Kidney (tissue), 14 donors: ENCODE measurements around the gene GRIK1. TPM values are rescaled to one million over a fixed set of nuclear protein-coding genes. Genes with fewer than 3 reads are reported as not detected.
A peak's percentile ranks its signal among the peaks of the same experiment; 100 is the strongest.

Source experiments
- DNase-seq, 5 donors: peaks; one replicate each; pipeline ENCODE4 v3.0.0-alpha.2; 2013 to 2020
- FAIRE-seq: peaks from 2 replicates; lab custom pipeline; 2012; peaks lifted over from hg19 to GRCh38; lab: Jason Lieb, UNC
- H3K27ac ChIP-seq, 2 donors: one replicate each; pipeline ENCODE4 v1.7.0; 2013; ENCODE audit warnings: low read depth in 2 of 2, low read length in 2 of 2, inconsistent platforms in 1 of 2
- H3K27me3 ChIP-seq: one replicate; pipeline ENCODE4 v1.7.1; 2013; ENCODE audit warnings: low read length, inconsistent platforms; ENCODE audit not compliant: control insufficient read depth, insufficient read depth
- H3K36me3 ChIP-seq, 3 donors: one replicate each; pipeline versions ENCODE4 v1.7.0 to v1.7.1; 2013; ENCODE audit warnings: low read length in 3 of 3, control low read depth in 1 of 3, inconsistent platforms in 1 of 3; ENCODE audit not compliant: insufficient read depth in 3 of 3, control insufficient read depth in 2 of 3
- H3K4me1 ChIP-seq, 3 donors: one replicate each; pipeline versions ENCODE4 v1.7.0 to v1.7.1; 2013; ENCODE audit warnings: low read length in 3 of 3, inconsistent platforms in 1 of 3, low read depth in 1 of 3; ENCODE audit not compliant: control insufficient read depth in 2 of 3, insufficient read depth in 2 of 3
- H3K4me3 ChIP-seq, 3 donors: one replicate each; pipeline versions ENCODE4 v1.7.0 to v1.8.1; 2013; ENCODE audit warnings: low read length in 3 of 3, control low read depth in 1 of 3, inconsistent platforms in 1 of 3
- H3K9ac ChIP-seq, 3 donors: one replicate each; pipeline versions ENCODE4 v1.7.0 to v1.7.1; 2013; ENCODE audit warnings: low read length in 3 of 3, control low read depth in 1 of 3, inconsistent platforms in 1 of 3
- H3K9me3 ChIP-seq, 3 donors: one replicate each; pipeline versions ENCODE4 v1.7.0 to v1.7.1; 2013; ENCODE audit warnings: low read length in 3 of 3, control low read depth in 1 of 3, inconsistent platforms in 1 of 3; ENCODE audit not compliant: control insufficient read depth in 2 of 3, insufficient read depth in 1 of 3
- CTCF ChIP-seq: IDR thresholded peaks from 3 replicates; pipeline ENCODE4 v1.5.1; 2012; ENCODE audit warnings: mild to moderate bottlenecking, moderate library complexity, borderline replicate concordance; ENCODE audit not compliant: insufficient read depth; ENCODE audit errors: extremely low read depth
- intact Hi-C: fragments of 100-400 bp; cut with DNase I; formaldehyde crosslinking; loops from one replicate; pipeline ENCODE4 v1.11.1; 2022
- polyA plus RNA-seq: library from polyadenylated mRNA; stranded (reverse); fragments of 350-450 nt; fragmentation: Illumina TruSeq; extraction: RNeasy Lipid Tissue Mini Kit (QIAGEN cat#74804); gene quantifications from one replicate; pipeline ENCODE4 v1.2.3, GENCODE V29; 2014; ENCODE audit warnings: low read depth, low replicate concordance; ENCODE audit not compliant: insufficient read depth
- total RNA-seq: library from RNA; stranded (reverse); fragmentation: NEBNext Ultra II Directional; extraction: Animal tissue kit (Norgen Biotek cat#: 25700); gene quantifications from one replicate; pipeline ENCODE4 v1.2.1, GENCODE V29; 2021
- donor health status: control.
- donor health status: control.
- donor health status: control.
- donor health status: control.
- donor health status: control.
- donor health status: DM: yes; HTN: yes; CAD: no.
- donor health status: Normal renal cell carcinoma (clear cell type).

GRIK1 gene
- total and polyA plus RNA-seq, 2 donors from 2014 or later = not detected

DNA sequence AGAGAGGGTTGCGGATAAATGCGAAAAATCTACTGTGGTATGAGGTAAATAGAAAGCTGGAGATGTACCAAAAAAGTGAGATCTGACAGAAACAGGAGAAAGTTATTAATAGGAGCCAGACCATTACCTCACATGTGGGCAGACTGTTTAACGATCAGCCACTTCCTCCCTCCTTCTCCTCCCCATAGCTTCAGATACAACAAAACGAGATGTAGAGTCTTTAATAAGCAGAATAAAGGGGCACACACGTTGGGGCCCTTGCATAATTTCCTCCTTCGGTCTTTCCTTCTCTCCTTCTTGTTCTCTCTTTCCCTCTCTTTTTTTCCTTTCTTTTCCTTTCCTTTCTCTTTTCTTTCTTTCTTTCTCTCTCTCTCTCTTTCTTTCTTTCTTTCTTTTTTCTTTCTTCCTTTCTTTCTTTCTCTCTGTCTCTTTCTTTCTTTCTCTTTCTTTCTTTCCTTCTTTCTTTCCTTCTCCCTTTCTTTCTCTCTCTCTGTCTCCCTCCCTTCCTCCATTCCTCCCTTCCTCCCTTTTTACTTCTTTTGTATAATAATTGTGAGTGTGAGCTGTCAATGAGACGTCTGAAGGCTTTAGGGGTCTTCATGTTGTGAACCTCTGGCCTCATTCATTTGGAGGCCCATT, 242.1 kb downstream of the GRIK1 start:
- no peaks in the 10 kb centered on the region for H3K27me3 ChIP-seq
- no peak for FAIRE-seq
- intact Hi-C loops = no loop called here

DNA sequence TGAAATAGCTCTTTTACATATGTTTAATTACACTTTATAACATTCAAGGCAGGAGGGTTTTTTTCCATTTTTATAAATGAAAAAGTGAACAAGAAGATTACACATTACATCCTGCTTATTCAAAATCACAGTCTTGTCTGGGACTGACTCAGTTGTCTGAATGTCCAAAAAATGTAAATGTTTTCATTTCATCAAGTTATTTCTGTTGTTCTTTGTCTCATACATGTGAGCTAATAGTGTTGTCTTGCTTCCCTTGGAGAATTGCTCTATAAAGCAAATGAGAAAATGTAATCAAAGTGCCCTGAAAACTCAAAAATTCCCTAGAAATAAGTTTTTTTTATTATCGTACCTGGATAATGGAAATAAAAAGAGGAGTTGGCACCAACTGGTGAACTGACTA, 242.9 kb downstream of the GRIK1 start:
- Histone ChIP-seq H3K36me3 (no peaks in the 10 kb centered on the region), H3K27ac (no peak overlapping the region), H3K9ac (no peak overlapping the region), H3K27me3 (no peaks in the 10 kb centered on the region), H3K9me3 (no peaks in the 10 kb centered on the region), H3K4me3 (no peak overlapping the region), H3K4me1 (no peaks in the 10 kb centered on the region)
- intact Hi-C loops = no loop called here
- DNase-seq (no peak), FAIRE-seq (no peak)
- no peak for TF ChIP-seq CTCF

More for the DNA sequence above, 242.1 kb downstream of the GRIK1 start:
- H3K4me3 ChIP-seq = no peak overlapping the region
- H3K9me3 ChIP-seq = no peaks in the 10 kb centered on the region
- no peaks in the 10 kb centered on the region for H3K4me1 ChIP-seq
- no peaks in the 10 kb centered on the region for H3K36me3 ChIP-seq
- no peak overlapping the region for H3K27ac ChIP-seq
- no peak for TF ChIP-seq CTCF
- no peak overlapping the region for H3K9ac ChIP-seq
- no peak for DNase-seq

DNA sequence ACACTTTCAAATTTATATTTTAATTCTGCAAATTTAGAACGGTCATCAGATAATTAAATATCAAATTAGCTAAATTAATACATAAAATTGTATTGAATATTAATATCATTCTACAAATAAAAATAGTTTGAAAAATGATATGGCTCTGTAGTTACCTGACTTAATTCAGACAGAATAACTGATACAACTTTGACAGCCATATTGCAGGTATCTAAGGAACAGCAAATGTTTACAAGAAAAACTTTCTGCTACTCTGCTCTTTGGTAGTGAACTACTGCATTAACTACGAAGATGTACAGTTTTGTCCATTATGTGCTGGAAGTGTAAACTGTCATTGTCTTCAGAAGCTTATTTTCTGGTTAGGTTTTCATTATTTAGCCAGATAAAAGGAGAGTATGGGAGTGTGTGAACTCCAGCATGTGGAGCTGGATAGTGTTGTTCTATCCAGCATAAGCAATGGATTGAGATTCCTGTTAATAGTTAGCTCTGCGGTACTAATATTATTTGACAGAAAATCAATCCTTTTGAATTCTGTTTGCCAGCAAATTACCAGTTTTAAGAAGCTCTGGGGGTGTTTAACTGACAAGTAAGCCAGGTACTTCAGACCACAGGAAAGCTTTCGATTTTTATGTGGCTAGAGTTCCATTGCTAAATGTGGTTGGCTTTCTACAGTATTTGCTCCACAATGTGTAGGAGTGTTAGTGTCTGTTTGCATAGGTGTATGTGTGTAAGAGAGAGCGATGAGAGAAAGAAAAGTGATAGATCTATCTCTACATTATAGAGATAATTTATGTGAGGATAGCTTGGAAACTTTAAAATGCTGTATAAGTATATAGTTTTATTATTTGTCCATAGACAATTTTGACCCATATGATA, 247.9 kb downstream of the GRIK1 start:
- intact Hi-C loops = no loop called here
- Histone ChIP-seq H3K27ac (no peak overlapping the region), H3K9me3 (no peaks in the 10 kb centered on the region), H3K27me3 (no peaks in the 10 kb centered on the region), H3K9ac (no peak overlapping the region), H3K4me1 (no peaks in the 10 kb centered on the region), H3K36me3 (no peaks in the 10 kb centered on the region), H3K4me3 (no peak overlapping the region)
- no peak for TF ChIP-seq CTCF
- DNase-seq = no peak
- peak; percentile 45 for FAIRE-seq
